Measurements from ENCODE around the gene TMCO5A. TPM values are rescaled to one million over a fixed set of nuclear protein-coding genes. Genes with fewer than 3 reads are reported as not detected.

Gene TMCO5A
- polyA plus RNA-seq, 1 donor from 2014 or later: not detected

- H3K79me2 ChIP-seq (replicated peaks; ENCODE audit: insufficient read depth, low read length): no peaks in the 10 kb centered on the region
- H3K9ac ChIP-seq (ENCODE audit: low read length): no peak overlapping the region
- H3F3A ChIP-seq (ENCODE audit: insufficient read depth, low read length, poor library complexity, severe bottlenecking): no peaks in the 10 kb centered on the region
- no peaks in the 10 kb centered on the region for H3K9me2 ChIP-seq (ENCODE audit: insufficient read depth, low read length)
- no peak overlapping the region for H3K27ac ChIP-seq (ENCODE audit: low read length)
- H3K9me3 ChIP-seq (ENCODE audit: low read length): no peaks in the 10 kb centered on the region
- H2AFZ ChIP-seq (ENCODE audit: low read depth, low read length): no peak overlapping the region
- TF ChIP-seq RAD21 (conservative IDR thresholded peaks at IDR 0.05) (no peak), SMC3 (conservative IDR thresholded peaks at IDR 0.05; ENCODE audit: poor library complexity) (no peak), MXI1 (conservative IDR thresholded peaks at IDR 0.05; ENCODE audit: poor library complexity, severe bottlenecking) (no peak), EZH2 (IDR thresholded peaks at IDR 0.05; ENCODE audit: borderline replicate concordance, insufficient read depth, low read length, poor library complexity, severe bottlenecking) (no peak), REST (IDR thresholded peaks at IDR 0.05; ENCODE audit: borderline replicate concordance) (no peak), POLR2AphosphoS5 (IDR thresholded peaks at IDR 0.05) (no peak), EP300 (conservative IDR thresholded peaks at IDR 0.05; ENCODE audit: poor library complexity, severe bottlenecking) (no peak), TAF1 (IDR thresholded peaks at IDR 0.05; ENCODE audit: low read depth) (no peak)
- TF ChIP-seq, protein P1, sequence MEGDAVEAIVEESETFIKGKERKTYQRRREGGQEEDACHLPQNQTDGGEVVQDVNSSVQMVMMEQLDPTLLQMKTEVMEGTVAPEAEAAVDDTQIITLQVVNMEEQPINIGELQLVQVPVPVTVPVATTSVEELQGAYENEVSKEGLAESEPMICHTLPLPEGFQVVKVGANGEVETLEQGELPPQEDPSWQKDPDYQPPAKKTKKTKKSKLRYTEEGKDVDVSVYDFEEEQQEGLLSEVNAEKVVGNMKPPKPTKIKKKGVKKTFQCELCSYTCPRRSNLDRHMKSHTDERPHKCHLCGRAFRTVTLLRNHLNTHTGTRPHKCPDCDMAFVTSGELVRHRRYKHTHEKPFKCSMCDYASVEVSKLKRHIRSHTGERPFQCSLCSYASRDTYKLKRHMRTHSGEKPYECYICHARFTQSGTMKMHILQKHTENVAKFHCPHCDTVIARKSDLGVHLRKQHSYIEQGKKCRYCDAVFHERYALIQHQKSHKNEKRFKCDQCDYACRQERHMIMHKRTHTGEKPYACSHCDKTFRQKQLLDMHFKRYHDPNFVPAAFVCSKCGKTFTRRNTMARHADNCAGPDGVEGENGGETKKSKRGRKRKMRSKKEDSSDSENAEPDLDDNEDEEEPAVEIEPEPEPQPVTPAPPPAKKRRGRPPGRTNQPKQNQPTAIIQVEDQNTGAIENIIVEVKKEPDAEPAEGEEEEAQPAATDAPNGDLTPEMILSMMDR (IDR thresholded peaks at IDR 0.05; ENCODE audit: poor library complexity, severe bottlenecking): no peak
- H4K20me1 ChIP-seq (ENCODE audit: insufficient read depth): no peaks in the 10 kb centered on the region
- H3K36me3 ChIP-seq (ENCODE audit: insufficient read depth, low read length): no peaks in the 10 kb centered on the region
- H3K4me2 ChIP-seq (ENCODE audit: low read length): no peak overlapping the region
- no peaks in the 10 kb centered on the region for H3K27me3 ChIP-seq (ENCODE audit: insufficient read depth, low read depth, low read length)
- no peak overlapping the region for H3K4me3 ChIP-seq (ENCODE audit: low read length)
Observed at GRCh38 chr15:37967788-37968187, 33.3 kb downstream of the TMCO5A start.

GRCh38 chr15:37973856-37974255 lies 39.4 kb downstream of the TMCO5A start:
- Histone ChIP-seq H3K9ac (ENCODE audit: low read length) (no peak overlapping the region), H4K20me1 (ENCODE audit: insufficient read depth) (no peaks in the 10 kb centered on the region), H3K9me3 (ENCODE audit: low read length) (no peaks in the 10 kb centered on the region), H3F3A (ENCODE audit: insufficient read depth, low read length, poor library complexity, severe bottlenecking) (no peaks in the 10 kb centered on the region), H3K27ac (ENCODE audit: low read length) (no peak overlapping the region), H2AFZ (ENCODE audit: low read depth, low read length) (no peak overlapping the region), H3K27me3 (ENCODE audit: insufficient read depth, low read depth, low read length) (no peaks in the 10 kb centered on the region), H3K4me3 (ENCODE audit: low read length) (no peak overlapping the region), H3K79me2 (replicated peaks; ENCODE audit: insufficient read depth, low read length) (no peaks in the 10 kb centered on the region), H3K36me3 (ENCODE audit: insufficient read depth, low read length) (no peaks in the 10 kb centered on the region), H3K9me2 (ENCODE audit: insufficient read depth, low read length) (no peaks in the 10 kb centered on the region), H3K4me2 (ENCODE audit: low read length) (no peak overlapping the region)
- TF ChIP-seq, protein P1 (IDR thresholded peaks at IDR 0.05; ENCODE audit: poor library complexity, severe bottlenecking): no peak
- no peak for TF ChIP-seq EP300 (conservative IDR thresholded peaks at IDR 0.05; ENCODE audit: poor library complexity, severe bottlenecking)
- TF ChIP-seq TAF1 (IDR thresholded peaks at IDR 0.05; ENCODE audit: low read depth): no peak
- no peak for TF ChIP-seq SMC3 (conservative IDR thresholded peaks at IDR 0.05; ENCODE audit: poor library complexity)

Measured in neural cell (in vitro differentiated cells).